GM12891 (cell line): Measurements from ENCODE around the gene GPRIN2.

Experiments
- POLR2A ChIP-seq: IDR thresholded peaks from 2 replicates; pipeline ENCODE4 v1.6.1; 2011; ENCODE audit warnings: low read depth, low read length, control low read depth
- POLR2AphosphoS5 ChIP-seq: IDR thresholded peaks from 2 replicates; pipeline ENCODE4 v1.6.1; 2011; ENCODE audit warnings: low read depth, low read length, control low read depth
- POU2F2 ChIP-seq: IDR thresholded peaks from 2 replicates; pipeline ENCODE4 v1.6.1; 2011; ENCODE audit warnings: low read depth, mild to moderate bottlenecking, control low read depth, low read length, moderate library complexity
- SPI1 ChIP-seq: IDR thresholded peaks from 2 replicates; pipeline ENCODE4 v1.6.1; 2011; ENCODE audit warnings: low read depth, low read length, control low read depth
- TAF1 ChIP-seq: IDR thresholded peaks from 2 replicates; pipeline ENCODE4 v1.6.1; 2011; ENCODE audit warnings: low read depth, low read length, control low read depth

- no peak for TF ChIP-seq POLR2A
- TF ChIP-seq POLR2AphosphoS5 = no peak
- no peak for TF ChIP-seq TAF1
- no peak for TF ChIP-seq SPI1
- no peak for TF ChIP-seq POU2F2
Measured at GRCh38 chr10:46550076-46550790, 6.2 kb downstream of the GPRIN2 start.
